IPS-18c (cell line): Measurements from ENCODE around the gene KLK8.

Experiments used
- H3K4me3 ChIP-seq: 2 replicates; pipeline ENCODE4 v1.7.0; 2013; ENCODE audit warnings: low read depth, mild to moderate bottlenecking, low read length, moderate library complexity; ENCODE audit not compliant: insufficient read depth
- H3K9me3 ChIP-seq: one replicate; pipeline ENCODE4 v1.6.1; 2013; ENCODE audit warnings: mild to moderate bottlenecking, low read length, moderate library complexity; ENCODE audit not compliant: control insufficient read depth, insufficient read depth

The KLK8 gene

GRCh38 chr19:51001515-51001914 is at the start of gene KLK8:
Gene KLK8 (minus strand): TSS chr19:51001604. CDS start chr19:51001167, 437 bp downstream.
- Histone ChIP-seq H3K4me3 (peak within 1 kb of the TSS; percentile 41; the same call in 1 of the 2 replicates), H3K9me3 (no peaks in the 10 kb centered on the region)

- Histone ChIP-seq H3K4me3 (no peak overlapping the region), H3K9me3 (no peaks in the 10 kb centered on the region)
These were observed 45.6 kb upstream of the KLK8 start for GRCh38 chr19:51047031-51047335.

DNA sequence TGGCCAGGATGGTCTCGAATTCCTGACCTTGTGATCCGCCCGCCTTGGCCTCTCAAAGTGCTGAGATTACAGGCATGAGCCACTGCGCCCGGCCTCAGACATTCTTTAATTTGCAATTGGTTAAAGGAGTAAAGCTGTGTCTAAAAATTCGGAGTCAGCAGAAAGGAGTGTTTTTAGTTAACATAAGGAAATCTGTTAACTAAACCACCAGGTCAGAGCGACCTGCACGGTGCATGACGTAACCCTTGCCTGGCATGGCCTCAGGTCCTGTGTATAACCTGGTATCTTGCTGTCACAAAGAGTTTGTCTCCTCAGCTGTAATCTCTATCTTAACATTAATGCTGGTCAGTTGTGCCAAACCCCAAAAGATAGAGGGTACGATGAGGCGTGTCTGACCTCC is 42.9 kb upstream of the KLK8 start:
- no peak overlapping the region for H3K4me3 ChIP-seq
- no peaks in the 10 kb centered on the region for H3K9me3 ChIP-seq

- no peaks in the 10 kb centered on the region for H3K9me3 ChIP-seq
These were observed 42.1 kb upstream of the KLK8 start for GRCh38 chr19:51043497-51043896.

GRCh38 chr19:51040151-51040550 is 38.7 kb upstream of the KLK8 start:
- no peak overlapping the region for H3K4me3 ChIP-seq

More at GRCh38 chr19:51043497-51043896, 42.1 kb upstream of the KLK8 start:
- H3K4me3 ChIP-seq: no peak overlapping the region

DNA sequence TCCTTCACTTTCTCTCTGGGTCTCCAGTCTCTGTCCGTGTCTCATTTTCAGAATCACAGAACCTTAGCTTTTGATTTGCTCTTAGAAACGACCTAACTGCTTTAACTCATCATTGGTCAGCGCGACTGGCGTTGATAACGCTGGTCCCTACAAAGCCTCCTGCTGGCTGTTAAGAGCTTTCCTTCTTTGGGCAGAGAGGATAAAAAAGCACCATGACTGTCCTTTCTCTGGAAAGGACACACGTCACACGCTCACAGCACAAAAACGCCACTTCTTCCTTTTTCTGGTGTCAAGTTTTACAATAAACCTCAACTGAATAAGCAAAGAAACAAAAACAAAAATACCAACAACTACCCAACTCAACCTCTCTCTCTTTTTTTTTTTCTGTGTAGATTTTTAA is 35.1 kb upstream of the KLK8 start:
- Histone ChIP-seq H3K9me3 (no peaks in the 10 kb centered on the region), H3K4me3 (no peak overlapping the region)

More at GRCh38 chr19:51040151-51040550, 38.7 kb upstream of the KLK8 start:
- no peaks in the 10 kb centered on the region for H3K9me3 ChIP-seq

DNA sequence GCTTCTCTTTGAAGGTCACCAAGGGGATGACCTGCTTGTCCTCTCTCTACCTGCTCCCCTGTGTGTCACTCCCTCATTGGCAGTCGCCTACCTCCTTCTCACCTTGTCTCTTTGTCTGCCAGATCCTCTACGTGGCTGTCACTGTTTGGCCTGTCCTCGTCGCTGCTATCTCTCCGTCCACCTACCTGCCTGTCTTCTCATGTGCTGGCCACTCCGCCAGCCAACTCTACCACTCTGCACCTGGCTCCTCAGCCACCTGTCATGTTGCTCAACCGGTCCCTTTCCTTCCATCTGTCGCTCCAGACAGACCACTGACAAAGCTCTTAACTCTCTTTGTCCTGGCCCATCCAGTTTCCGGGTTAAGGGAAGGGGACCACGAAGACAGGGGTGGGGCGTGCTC is 33.3 kb upstream of the KLK8 start, which contains the start of gene KLK12:
Gene KLK12 (minus strand): TSS at position 299 of the 400 bp plus-strand sequence. CDS start 381 bp downstream, outside the sequence.
- Histone ChIP-seq H3K9me3 (no peaks in the 10 kb centered on the region), H3K4me3 (no peak within 1 kb of the TSS)

DNA sequence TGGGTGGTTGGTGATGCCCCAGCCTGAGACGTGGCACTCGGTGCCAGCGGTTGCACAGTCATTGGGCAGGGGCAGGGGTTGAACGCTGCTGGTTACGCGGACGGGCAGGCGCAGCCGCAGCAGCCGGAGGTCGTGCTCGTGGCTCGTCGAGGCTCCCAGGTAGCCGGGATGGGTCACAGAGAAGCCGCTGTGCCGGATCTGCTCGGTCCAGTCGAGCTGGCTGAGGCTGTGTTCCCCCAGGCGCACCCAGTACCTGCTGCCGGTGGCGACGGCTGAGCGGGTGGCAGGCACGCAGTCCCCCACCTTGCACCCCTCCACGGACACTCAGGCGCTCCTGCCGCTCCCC is 30.4 kb upstream of the KLK8 start:
- H3K9me3 ChIP-seq: no peaks in the 10 kb centered on the region
- no peak overlapping the region for H3K4me3 ChIP-seq

DNA sequence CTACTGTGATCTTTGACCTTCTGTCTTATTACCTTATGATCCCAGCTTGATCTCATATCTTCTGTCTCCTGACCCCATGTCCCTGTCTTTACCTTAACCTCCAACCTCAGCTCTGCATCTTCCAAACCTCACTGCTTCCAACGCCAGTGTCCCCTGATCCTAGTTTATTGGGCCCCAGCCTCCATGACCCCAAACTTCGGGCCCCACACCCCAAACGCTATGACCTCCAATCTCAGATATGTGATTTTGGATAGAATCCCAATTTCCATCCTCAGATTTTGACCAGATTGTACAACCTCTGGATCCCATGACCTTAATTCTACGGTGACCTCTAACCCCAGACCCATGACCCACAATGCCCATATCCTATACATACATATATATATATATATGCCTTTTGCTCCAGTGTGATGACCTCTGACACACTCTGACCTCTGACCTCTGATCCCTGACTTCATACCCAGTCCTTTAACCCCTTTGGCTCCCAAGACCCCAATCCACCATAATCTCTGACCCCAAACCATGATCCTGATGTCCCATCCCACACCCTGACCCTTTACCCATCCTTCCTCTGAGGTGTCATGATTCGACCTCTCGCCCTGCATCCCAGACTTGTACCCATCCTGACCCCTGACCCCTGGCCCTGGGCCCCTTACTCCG is 29.9 kb upstream of the KLK8 start:
- no peaks in the 10 kb centered on the region for H3K9me3 ChIP-seq
- H3K4me3 ChIP-seq: no peak overlapping the region

DNA sequence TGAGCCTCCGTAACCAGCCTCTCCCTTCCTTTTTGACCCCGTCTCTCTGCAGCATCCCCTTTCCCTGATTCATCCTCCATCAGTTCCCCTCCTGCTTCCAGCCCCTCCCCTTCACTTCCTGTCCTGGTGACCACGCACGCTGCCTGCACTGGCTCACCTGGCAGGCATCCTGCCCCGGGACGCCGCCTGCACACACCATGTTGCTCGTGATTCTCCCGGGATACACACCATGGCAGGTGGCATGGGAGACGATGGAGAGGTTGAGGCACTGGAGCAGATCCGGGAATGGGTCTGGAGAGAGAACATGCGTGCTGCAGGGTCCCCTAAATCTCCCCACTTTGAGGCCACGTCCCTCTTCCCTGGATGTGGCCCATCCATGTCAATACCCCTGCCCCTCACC is 29.2 kb upstream of the KLK8 start:
- H3K4me3 ChIP-seq: no peak overlapping the region
- no peaks in the 10 kb centered on the region for H3K9me3 ChIP-seq

- H3K4me3 ChIP-seq: no peak overlapping the region
- no peaks in the 10 kb centered on the region for H3K9me3 ChIP-seq
These were observed 28.3 kb upstream of the KLK8 start for GRCh38 chr19:51029718-51030117.

- Histone ChIP-seq H3K9me3 (no peaks in the 10 kb centered on the region), H3K4me3 (no peak overlapping the region)
These were observed 26.5 kb upstream of the KLK8 start for GRCh38 chr19:51027873-51028272.

- no peaks in the 10 kb centered on the region for H3K9me3 ChIP-seq
- no peak overlapping the region for H3K4me3 ChIP-seq
These were observed 25.9 kb upstream of the KLK8 start for GRCh38 chr19:51027126-51027806.

- Histone ChIP-seq H3K4me3 (no peak within 1 kb of the TSS), H3K9me3 (no peaks in the 10 kb centered on the region)
These were observed 25.1 kb upstream of the KLK8 start, which contains the start of gene KLK11 for GRCh38 chr19:51026554-51026831. Gene KLK11 (minus strand): TSS chr19:51026616. CDS start chr19:51025631, 985 bp downstream.

DNA sequence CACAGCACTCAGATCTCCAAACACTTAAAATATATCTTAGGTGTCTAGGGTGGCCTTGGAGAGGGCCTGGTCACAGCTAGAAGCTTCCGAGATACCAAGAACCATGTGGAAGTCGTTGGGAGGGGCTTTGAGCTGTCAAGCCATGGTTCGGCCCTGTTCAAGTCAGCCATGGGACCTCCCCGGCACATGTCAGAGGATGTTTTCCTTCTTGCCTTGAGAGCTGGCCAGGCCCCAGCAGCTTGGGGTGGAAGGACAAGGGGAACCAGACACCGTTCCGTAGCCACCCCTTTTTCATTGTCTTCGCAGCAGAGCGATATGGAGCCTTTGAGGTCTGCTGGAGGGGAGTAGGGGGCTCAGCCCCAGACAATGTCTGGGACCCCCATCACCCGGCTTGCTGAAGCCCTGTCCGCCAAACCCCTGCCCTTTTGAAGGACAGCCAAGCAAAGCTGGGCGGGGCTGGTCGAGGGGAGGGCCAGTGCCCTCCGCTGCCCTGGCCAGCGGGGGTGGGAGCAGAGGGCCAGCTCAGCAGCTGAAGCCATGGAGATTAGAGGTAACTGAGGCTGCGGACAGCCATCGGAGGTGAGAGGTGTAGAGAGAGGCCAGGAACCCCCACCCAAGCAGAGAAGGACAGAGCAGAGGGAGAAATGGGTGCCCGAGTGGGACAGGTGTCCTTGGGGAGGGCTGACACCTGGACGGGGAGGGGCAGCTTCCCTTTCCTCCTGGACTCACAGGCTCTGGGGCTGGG is 24.6 kb upstream of the KLK8 start:
- H3K4me3 ChIP-seq: no peak overlapping the region

DNA sequence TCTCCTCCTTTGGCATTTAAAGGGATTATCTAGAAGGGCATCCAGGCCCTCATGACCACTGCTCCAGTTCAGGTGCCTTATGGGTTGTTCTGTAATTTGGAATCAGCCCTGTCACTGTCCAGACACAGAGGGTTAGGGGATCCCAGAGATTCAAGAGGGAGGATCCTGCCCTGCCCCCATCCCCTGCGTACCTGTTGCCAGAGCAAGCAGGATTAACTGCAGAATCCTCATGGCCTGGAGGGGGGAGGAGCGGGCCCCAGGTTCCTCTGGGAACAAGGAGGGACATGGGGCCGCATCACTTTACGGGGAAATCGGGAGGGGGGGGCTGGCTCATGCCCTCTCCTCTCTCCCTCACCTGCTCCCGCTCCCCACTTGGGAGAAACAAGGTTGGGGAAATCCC is 24.0 kb upstream of the KLK8 start:
- Histone ChIP-seq H3K9me3 (no peaks in the 10 kb centered on the region), H3K4me3 (no peak overlapping the region)

More for the DNA sequence above, 24.6 kb upstream of the KLK8 start:
- H3K9me3 ChIP-seq: no peaks in the 10 kb centered on the region

DNA sequence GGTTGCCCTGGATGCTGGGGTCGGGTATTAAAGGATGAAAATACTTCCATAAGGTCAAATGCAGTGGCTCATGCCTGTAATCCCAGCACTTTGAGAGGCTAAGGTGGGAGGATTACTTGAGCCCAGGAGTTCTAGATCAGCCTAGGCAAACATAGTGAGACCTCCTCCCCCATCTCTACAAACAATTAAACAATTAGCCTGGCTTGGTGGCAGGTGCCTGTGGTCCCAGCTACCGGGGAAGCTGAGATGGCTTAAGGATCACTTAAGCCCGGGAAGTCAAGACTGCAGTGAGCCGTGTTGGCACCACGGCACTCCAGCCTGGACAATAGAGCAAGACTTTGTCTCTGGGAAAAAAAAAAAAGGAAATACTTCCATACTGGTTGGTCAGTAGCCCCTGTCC is 23.5 kb upstream of the KLK8 start:
- Histone ChIP-seq H3K9me3 (no peaks in the 10 kb centered on the region), H3K4me3 (no peak overlapping the region)

DNA sequence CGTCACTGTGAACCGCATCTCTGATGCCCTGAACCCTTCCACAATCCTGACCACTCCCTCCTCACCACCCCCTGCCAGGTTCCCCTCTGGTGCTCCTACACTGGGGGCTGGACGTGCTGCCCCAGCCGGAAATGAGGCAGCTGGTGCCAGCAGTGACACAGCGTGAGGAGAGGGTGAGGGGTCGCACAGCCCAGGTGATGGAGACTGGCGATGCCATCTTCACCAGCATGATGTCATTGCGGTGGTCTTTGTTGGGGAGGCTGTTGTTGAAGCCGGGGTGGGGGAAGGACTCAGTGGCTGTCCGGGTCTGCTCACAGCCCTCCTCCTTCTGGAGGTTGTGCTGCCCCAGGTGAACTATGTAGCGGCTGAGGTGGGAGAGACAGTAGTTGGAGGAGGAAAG is 22.5 kb upstream of the KLK8 start:
- H3K4me3 ChIP-seq: no peak overlapping the region

More for the DNA sequence above, 22.5 kb upstream of the KLK8 start:
- H3K9me3 ChIP-seq: no peaks in the 10 kb centered on the region
